HepG2 (cell line): ENCODE results near the gene TAF1C.

Source experiments
- CCAR2 ChIP-seq: fragments of 200-400 bp; formaldehyde crosslinking; optimal IDR thresholded peaks from 2 replicates; pipeline ENCODE3; 2018; ENCODE audit warnings: low read depth, mild to moderate bottlenecking, low read length, moderate library complexity
- EZH2 ChIP-seq: conservative IDR thresholded peaks from 2 replicates; pipeline ENCODE4 v1.6.1; 2012; ENCODE audit warnings: mild to moderate bottlenecking, low read depth, low read length, moderate library complexity
- GPN1 ChIP-seq: sonication (generic); formaldehyde crosslinking; IDR thresholded peaks from 2 replicates; pipeline ENCODE4 v1.5.1; 2020; ENCODE audit warnings: missing genetic modification reagents, borderline replicate concordance
- HHEX ChIP-seq: IDR thresholded peaks from 2 replicates; pipeline ENCODE4 v1.6.1; 2016; ENCODE audit warnings: control low read depth
- TCF12 ChIP-seq, 2 experiments: fragments of 450-650 bp in 1 of 2; sonication (generic) in 1 of 2; formaldehyde crosslinking in 1 of 2; IDR thresholded peaks; 2 replicates each; pipeline versions ENCODE4 v1.6.1 to v1.8.0; 2017 to 2022; ENCODE audit warnings: antibody characterized with exemption in 1 of 2, mild to moderate bottlenecking in 1 of 2, missing genetic modification reagents in 1 of 2, moderate library complexity in 1 of 2
- TEAD2 ChIP-seq: sonication (generic); formaldehyde crosslinking; IDR thresholded peaks from 2 replicates; pipeline ENCODE4 v1.9.0; 2021; ENCODE audit warnings: missing genetic modification reagents
- ZNF142 ChIP-seq: sonication (generic); formaldehyde crosslinking; IDR thresholded peaks from 2 replicates; pipeline ENCODE4 v1.4.0; 2020; ENCODE audit warnings: missing genetic modification reagents
- ZNF282 ChIP-seq: fragments of 450-650 bp; IDR thresholded peaks from 2 replicates; pipeline ENCODE4 v1.6.1; 2018; ENCODE audit not compliant: partially characterized antibody
- ZNF292 ChIP-seq: sonication (generic); formaldehyde crosslinking; IDR thresholded peaks from 2 replicates; pipeline ENCODE4 v1.8.1; 2022; ENCODE audit warnings: mild to moderate bottlenecking, low read depth, missing genetic modification reagents, borderline replicate concordance
- TF ChIP-seq, protein P1 (sequence below): IDR thresholded peaks from 2 replicates; pipeline ENCODE4 v1.6.1; 2016
- TF ChIP-seq, protein P2 (sequence below), 2 experiments: IDR thresholded peaks; 2 replicates each; pipeline ENCODE4 v1.6.1; 2011 to 2012; ENCODE audit warnings: low read length in 2 of 2, borderline replicate concordance in 1 of 2, low read depth in 1 of 2, mild to moderate bottlenecking in 1 of 2, moderate library complexity in 1 of 2
- TF ChIP-seq, protein P3 (sequence below): sonication (generic); formaldehyde crosslinking; IDR thresholded peaks from 2 replicates; pipeline ENCODE4 v1.5.0; 2020; ENCODE audit warnings: mild to moderate bottlenecking, missing genetic modification reagents, moderate library complexity
- TF ChIP-seq, protein P4 (sequence below), 2 experiments: fragments of 450-650 bp in 1 of 2; sonication (generic) in 1 of 2; formaldehyde crosslinking; IDR thresholded peaks; 2 replicates each; pipeline versions ENCODE4 v1.5.0 to v1.8.0; 2020 to 2022; ENCODE audit warnings: mild to moderate bottlenecking in 1 of 2, missing genetic modification reagents in 1 of 2
- TF ChIP-seq, protein P5 (sequence below): IDR thresholded peaks from 2 replicates; pipeline ENCODE4 v1.6.1; 2012; ENCODE audit warnings: inconsistent platforms

- TF ChIP-seq, protein P1, sequence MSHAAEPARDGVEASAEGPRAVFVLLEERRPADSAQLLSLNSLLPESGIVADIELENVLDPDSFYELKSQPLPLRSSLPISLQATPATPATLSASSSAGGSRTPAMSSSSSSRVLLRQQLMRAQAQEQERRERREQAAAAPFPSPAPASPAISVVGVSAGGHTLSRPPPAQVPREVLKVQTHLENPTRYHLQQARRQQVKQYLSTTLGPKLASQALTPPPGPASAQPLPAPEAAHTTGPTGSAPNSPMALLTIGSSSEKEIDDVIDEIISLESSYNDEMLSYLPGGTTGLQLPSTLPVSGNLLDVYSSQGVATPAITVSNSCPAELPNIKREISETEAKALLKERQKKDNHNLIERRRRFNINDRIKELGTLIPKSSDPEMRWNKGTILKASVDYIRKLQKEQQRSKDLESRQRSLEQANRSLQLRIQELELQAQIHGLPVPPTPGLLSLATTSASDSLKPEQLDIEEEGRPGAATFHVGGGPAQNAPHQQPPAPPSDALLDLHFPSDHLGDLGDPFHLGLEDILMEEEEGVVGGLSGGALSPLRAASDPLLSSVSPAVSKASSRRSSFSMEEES (CRISPR knock-in tag): no peak
- no peak for TF ChIP-seq TEAD2
- TF ChIP-seq ZNF292 (CRISPR knock-in tag): no peak
- TF ChIP-seq TCF12 (IDR thresholded peaks at IDR 0.05): no peak
- TF ChIP-seq TCF12 (CRISPR knock-in tag; IDR thresholded peaks at IDR 0.05): no peak
- TF ChIP-seq ZNF282: no peak
- TF ChIP-seq HHEX (CRISPR knock-in tag): no peak
- TF ChIP-seq EZH2: no peak
- TF ChIP-seq ZNF142 (CRISPR knock-in tag): no peak
- no peak for TF ChIP-seq GPN1
- TF ChIP-seq CCAR2: no peak
- TF ChIP-seq, protein P2, sequence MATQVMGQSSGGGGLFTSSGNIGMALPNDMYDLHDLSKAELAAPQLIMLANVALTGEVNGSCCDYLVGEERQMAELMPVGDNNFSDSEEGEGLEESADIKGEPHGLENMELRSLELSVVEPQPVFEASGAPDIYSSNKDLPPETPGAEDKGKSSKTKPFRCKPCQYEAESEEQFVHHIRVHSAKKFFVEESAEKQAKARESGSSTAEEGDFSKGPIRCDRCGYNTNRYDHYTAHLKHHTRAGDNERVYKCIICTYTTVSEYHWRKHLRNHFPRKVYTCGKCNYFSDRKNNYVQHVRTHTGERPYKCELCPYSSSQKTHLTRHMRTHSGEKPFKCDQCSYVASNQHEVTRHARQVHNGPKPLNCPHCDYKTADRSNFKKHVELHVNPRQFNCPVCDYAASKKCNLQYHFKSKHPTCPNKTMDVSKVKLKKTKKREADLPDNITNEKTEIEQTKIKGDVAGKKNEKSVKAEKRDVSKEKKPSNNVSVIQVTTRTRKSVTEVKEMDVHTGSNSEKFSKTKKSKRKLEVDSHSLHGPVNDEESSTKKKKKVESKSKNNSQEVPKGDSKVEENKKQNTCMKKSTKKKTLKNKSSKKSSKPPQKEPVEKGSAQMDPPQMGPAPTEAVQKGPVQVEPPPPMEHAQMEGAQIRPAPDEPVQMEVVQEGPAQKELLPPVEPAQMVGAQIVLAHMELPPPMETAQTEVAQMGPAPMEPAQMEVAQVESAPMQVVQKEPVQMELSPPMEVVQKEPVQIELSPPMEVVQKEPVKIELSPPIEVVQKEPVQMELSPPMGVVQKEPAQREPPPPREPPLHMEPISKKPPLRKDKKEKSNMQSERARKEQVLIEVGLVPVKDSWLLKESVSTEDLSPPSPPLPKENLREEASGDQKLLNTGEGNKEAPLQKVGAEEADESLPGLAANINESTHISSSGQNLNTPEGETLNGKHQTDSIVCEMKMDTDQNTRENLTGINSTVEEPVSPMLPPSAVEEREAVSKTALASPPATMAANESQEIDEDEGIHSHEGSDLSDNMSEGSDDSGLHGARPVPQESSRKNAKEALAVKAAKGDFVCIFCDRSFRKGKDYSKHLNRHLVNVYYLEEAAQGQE (IDR thresholded peaks at IDR 0.05; ENCODE audit: borderline replicate concordance in 1 of 2, low read depth in 1 of 2, low read length in 2 of 2): no peak
- TF ChIP-seq, protein P3, sequence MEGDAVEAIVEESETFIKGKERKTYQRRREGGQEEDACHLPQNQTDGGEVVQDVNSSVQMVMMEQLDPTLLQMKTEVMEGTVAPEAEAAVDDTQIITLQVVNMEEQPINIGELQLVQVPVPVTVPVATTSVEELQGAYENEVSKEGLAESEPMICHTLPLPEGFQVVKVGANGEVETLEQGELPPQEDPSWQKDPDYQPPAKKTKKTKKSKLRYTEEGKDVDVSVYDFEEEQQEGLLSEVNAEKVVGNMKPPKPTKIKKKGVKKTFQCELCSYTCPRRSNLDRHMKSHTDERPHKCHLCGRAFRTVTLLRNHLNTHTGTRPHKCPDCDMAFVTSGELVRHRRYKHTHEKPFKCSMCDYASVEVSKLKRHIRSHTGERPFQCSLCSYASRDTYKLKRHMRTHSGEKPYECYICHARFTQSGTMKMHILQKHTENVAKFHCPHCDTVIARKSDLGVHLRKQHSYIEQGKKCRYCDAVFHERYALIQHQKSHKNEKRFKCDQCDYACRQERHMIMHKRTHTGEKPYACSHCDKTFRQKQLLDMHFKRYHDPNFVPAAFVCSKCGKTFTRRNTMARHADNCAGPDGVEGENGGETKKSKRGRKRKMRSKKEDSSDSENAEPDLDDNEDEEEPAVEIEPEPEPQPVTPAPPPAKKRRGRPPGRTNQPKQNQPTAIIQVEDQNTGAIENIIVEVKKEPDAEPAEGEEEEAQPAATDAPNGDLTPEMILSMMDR (CRISPR knock-in tag): no peak
- TF ChIP-seq, protein P4, sequence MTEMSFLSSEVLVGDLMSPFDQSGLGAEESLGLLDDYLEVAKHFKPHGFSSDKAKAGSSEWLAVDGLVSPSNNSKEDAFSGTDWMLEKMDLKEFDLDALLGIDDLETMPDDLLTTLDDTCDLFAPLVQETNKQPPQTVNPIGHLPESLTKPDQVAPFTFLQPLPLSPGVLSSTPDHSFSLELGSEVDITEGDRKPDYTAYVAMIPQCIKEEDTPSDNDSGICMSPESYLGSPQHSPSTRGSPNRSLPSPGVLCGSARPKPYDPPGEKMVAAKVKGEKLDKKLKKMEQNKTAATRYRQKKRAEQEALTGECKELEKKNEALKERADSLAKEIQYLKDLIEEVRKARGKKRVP (CRISPR knock-in tag; IDR thresholded peaks at IDR 0.05): no peak
- TF ChIP-seq, protein P5, sequence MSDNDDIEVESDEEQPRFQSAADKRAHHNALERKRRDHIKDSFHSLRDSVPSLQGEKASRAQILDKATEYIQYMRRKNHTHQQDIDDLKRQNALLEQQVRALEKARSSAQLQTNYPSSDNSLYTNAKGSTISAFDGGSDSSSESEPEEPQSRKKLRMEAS: no peak
Measured at GRCh38 chr16:84182680-84183571, 3.9 kb downstream of the TAF1C start.
